Suppressor macrophage treated with lipopolysaccharide for 4 hours (primary cell): Measurements from ENCODE around the gene ULK1.

Experiments
- DNase-seq: peaks from one replicate; pipeline ENCODE4 v3.0.0-alpha.2; 2020

The ULK1 gene

GRCh38 chr12:131894313-131894860, at the start of gene ULK1:
ULK1 (plus strand) TSS chr12:131894622; CDS start chr12:131895002, 380 bp downstream.
- DNase-seq, result peak; percentile 96

DNA sequence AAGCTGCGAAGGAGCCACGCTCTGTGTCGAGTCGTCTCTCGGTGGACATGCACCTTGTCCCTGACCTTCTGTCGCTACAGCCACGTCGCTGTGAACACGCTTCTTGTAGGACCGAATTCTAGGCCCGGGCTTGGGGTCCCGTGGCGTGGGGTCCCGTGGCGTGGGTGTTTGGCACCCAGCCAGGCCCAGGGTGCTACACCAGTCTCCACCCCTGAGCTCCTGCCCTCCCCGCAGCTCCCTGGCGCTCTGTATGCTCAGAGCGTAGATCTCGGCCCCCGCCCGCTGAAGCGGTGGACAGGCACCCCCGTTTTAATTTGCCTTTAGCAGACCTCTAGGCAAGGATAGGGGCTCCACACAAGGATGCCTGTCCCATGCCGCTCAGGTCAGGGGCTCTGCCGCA, 49.8 kb upstream of the ULK1 start:
- no peak for DNase-seq

GRCh38 chr12:131845121-131845520, 49.3 kb upstream of the ULK1 start:
- DNase-seq, result no peak

- DNase-seq, result no peak
These were observed 47.0 kb upstream of the ULK1 start for GRCh38 chr12:131847456-131847855.

DNA sequence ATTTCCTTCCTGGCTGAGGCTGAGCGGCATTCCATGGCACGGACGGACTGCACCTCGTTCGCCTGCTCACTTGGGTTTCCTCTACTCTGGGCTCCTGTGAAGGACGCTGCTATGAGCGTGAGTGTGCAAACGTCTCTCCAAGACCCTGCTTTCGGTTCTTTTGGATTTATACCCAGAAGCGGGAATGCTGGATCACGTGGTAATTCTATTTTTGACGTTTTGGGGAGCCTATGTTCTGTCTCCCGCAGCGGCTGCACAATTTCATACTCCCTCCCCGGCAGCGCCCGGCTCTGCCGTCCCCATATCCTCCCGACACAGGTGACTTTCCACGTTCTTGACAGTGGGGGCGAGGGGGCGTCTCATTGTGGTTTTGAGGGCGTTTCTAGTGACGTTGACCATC, 45.7 kb upstream of the ULK1 start:
- no peak for DNase-seq

DNA sequence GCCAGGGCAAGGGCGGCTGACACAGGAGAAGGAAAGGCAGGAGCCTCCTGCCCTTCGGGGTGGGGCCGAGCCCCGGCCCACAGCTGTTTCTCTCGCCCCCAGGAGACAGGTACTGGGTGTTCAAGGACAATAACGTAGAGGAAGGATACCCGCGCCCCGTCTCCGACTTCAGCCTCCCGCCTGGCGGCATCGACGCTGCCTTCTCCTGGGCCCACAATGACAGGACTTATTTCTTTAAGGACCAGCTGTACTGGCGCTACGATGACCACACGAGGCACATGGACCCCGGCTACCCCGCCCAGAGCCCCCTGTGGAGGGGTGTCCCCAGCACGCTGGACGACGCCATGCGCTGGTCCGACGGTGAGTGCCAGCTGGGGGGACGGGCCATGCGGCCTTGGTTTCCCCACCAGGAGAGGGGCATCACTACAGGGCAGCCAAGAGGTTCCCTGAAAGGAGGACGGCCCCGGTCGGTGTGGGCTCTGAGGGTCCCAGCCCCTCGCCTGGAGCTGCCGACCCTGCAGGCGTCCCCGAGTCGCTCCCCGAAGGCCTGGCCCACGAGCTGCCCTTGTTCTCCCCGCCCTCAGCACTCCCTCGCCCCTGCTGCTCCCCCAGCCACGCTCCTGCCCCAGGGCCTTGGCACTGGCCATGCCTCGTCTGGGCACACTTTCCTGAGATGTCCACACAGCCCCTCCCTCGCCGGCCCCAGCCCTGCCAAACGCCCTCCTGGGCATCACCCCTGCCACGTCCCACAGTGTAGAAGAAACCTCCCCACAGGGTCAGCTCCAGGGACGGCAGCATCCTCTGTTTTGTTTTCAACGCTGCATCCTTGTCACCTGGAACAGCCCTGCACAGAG, 44.5 kb upstream of the ULK1 start:
- no peak for DNase-seq

- peak; percentile 78 for DNase-seq
These were observed 43.4 kb upstream of the ULK1 start for GRCh38 chr12:131850856-131851559.

GRCh38 chr12:131851741-131852550, 42.5 kb upstream of the ULK1 start:
- DNase-seq, result no peak

DNA sequence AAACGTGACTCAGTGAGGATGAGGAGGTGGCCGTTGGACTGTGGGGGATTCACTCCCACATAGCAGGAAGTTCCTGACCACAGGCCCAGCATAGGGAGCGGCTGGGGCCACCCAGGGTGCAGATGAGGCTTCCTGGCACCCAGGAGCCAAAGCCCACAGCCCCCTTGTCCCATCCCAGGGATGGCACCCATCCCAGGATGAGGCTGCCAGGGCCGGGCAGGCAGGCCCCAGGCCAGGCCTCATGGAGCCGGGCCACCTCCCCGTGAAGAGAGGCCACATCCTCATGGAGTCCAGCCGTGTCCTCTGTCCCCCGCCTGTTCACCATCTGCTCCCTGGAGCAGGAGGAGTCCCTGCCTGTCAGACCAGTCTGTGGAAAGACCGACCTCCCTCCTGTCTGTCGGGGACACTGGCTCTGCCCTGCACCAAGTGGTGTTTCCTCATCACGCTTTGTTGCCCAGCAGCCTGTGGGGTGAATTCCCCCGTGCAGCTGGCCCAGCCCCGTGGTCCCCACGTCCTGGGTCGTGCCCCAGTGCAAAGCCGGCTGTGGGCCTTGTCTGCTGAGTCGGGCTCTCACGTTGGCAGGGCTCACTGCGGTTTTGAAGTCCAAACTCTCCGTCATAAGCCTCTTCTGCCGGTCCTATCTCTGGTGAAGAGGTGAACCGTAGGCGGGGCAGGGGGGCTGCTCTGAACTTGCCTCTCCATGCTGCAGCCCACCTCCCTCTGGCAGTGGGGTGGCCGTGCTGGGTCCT, 41.7 kb upstream of the ULK1 start:
- DNase-seq, result peak; percentile 5

DNA sequence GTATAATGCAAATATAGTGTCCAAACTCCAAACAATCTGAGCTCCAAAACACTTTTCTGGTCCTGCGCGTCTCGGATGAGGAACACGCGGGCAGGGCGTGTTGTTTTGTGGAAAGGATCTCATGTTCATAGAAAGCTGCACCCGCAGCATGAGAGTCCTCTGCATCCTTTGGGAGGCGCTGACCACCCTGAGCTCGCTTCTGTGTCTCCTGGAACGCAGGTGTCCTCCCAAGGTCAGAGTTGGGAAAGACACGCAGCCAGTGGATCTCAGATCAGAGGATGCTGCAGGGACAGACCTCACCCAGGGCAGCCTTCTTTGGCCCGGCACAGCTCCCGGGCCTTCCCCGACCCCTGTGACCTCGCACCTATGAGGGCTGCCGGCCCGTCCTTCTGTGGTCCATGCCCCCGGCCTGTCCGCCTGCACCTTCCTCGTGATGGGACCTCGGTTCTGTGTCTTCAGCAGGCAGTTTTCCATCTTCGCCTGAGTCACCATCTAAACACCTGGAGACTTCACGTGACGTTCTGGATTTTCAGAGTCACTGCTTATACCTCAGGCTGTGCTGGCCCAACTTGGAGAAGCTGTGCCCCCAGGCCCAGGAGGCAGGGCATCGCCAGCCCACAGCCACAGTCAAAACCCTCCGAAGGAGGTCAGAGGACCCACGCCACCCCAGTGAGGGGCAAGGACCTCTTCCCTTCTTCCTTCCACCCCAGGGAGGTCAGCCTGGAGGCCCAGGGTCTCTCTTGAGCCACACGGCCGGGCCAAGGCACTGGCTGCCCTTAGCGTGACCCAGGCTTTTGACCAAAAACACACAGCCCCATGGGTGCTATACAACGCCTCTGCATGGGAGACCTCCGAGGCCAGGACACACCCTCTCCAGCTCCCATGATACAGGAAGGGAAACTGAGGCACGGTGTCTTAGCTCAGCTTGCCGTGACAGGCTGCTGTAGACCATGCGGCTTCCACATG, 40.3 kb upstream of the ULK1 start:
- no peak for DNase-seq

GRCh38 chr12:131854861-131855476, 39.5 kb upstream of the ULK1 start:
- no peak for DNase-seq

- DNase-seq, result no peak
These were observed 38.8 kb upstream of the ULK1 start for GRCh38 chr12:131855521-131856142.

DNA sequence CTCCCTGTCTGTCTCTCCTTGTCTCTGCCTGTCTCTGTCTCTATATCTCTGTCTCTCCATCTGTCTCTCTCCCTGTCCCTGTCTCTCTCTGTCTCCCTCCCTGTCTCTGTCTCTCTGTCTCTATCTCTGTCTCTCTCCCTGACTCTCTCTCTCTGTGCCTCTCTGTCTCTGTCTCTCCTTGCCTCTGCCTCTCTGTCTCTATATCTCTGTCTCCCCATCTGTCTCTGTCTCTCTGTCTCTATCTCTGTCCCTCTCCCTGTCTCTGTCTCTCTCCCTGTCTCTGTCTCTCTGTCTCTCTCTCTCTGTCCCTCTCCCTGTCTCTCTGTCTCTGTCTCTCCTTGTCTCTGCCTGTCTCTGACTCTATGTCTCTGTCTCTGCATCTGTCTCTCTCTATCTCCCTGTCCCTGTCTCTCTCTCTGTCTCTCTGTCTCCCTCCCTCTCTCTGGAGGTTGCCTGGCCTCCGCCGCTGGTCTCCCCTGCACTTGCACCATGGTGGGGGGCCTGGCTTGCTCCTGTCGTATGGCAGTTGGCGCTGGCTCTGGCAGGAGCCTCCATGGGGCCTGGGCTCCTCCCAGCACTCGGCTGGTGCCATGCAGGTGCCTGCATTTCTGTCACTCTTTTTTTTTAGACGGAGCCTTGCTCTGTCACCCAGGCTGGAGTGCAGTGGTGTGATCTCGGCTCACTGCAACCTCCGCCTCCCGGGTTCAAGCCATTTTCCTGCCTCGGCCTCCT, 37.9 kb upstream of the ULK1 start:
- DNase-seq, result no peak

DNA sequence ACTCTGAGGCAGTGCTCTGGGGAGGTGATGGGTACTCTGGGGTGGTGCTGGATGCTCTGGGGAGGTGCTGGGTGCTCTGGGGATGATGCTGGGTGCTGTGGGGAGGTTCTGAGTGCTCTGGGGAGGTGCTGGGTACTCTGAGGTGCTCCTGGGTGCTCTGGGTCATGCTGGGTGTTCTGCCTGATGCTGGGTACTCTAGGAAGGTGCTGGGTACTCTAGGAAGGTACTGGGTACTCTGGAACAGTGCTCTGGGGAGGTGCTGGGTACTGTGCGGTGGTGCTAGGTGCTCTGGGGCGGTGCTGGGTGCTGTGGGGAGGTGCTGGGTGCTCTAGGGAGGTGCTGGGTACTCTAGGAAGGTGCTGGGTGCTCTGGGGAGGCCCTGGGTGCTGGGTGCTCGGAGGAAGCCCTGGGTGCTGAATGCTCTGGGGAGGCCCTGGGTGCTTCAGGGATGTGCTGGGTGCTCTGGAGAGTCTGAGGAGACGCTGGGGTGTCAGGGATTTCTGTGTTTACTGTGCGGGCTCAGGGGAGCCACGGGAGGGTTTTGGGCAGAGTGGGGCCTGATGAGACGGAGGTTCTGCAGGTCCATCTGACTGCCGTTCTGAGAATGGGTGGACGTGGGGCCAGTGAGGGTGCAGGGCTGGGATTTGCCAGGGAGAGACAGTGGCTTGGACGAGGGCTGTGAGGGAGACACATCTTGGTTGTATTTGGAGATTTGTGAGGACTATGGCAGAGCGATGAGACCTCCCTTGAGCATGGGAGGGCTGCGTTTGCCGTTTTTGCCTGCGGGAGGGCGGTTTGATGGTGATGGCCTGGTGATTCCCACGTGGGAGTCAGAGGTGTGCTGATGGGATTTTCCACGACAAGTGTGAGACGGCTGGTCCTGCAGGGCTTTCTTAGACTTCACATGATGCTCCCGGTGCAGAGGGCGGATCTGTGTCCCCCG, 36.2 kb upstream of the ULK1 start:
- DNase-seq, result no peak

DNA sequence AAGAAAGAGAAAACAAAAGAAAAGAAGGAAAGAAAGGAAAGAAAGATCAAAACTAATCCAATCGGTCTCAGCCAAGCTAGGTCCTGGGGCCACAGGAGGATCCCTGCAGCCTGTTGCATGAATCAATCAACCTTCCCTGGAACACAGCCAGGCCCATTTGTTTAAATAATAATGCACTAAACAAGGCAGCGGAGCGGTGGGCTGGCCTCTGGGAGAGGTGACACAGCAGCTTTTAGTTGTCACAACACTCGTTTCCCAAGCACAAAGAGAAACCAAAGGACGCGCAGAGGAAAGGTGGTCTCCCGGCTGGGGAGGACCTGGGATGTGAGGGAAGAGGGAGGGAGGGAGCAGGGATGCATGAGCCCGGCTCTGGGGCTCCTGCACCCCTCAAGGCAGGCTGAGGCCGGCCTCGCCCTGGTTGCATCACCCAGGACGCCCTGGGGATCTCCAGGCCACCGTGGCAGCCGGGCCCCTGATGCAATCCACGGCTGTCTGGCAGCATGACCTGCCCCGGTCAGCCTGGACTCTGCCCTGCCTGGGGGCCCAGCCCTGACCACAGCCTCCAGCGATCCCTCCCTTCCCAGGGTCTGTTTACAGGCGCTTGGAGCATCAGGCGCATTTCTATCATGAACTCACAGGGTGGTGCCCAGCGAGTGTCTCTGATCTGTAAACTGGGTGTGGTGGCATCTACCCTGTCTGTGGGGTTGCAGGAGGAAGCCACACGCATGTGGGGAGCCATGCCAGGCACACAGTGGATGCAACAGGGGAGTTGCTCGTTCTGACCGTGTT, 33.8 kb upstream of the ULK1 start:
- DNase-seq, result peak; percentile 80

- DNase-seq, result no peak
These were observed 33.0 kb upstream of the ULK1 start for GRCh38 chr12:131861261-131862083.

DNA sequence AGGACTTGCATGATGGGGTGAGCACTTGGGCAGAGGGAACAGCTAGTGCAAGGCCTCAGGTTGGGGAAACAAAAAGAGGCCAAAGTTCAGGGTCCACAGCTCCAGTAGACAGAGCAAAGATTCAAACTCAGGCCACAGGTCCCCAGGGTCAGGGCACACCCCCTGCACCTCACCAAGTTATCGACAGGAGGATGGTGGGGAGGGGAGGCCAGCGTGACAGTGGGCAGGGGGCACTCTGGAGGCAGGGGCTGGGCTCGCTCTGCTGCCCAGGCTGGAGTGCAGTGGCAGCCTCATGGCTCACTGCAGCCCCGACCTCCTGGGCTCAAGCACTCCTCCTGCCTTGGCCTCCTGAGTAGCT, 32.4 kb upstream of the ULK1 start:
- DNase-seq, result no peak
